SK-N-SH (cell line): Measurements from ENCODE around the gene CCDC107. TPM values are rescaled to one million over a fixed set of nuclear protein-coding genes. Genes with fewer than 3 reads are reported as not detected.

Experiments used
- CTCF ChIA-PET: fragments of 300-600, 350-600 bp; formaldehyde crosslinking; extraction: SDS; loops from one replicate; lab custom pipeline; 2021; lab: Yijun Ruan, JAX
- POLR2A ChIA-PET: fragments of 350-600 bp; sonication (Branson Sonifier 250); formaldehyde crosslinking; extraction: SDS; loops from one replicate; lab custom pipeline; 2020; ENCODE audit warnings: antibody characterized with exemption, inconsistent platforms; lab: Yijun Ruan, JAX
- DNase-seq: peaks from one replicate; pipeline ENCODE4 v3.0.0; 2012
- H2AFZ ChIP-seq: fragments of 200-600 bp; sonication (generic); 2 replicates; pipeline ENCODE4 v1.8.1; 2016; ENCODE audit warnings: antibody characterized with exemption, mild to moderate bottlenecking, low read depth
- H3F3A ChIP-seq: fragments of 200-600 bp; sonication (generic); replicated peaks from 2 replicates; pipeline ENCODE3; 2016; ENCODE audit warnings: antibody characterized with exemption, mild to moderate bottlenecking; ENCODE audit not compliant: insufficient read depth
- H3K27ac ChIP-seq, 2 experiments: fragments of 200-500 bp in 1 of 2; fragments of 200-600 bp in 1 of 2; sonication (Bioruptor generic) in 1 of 2; sonication (generic), shearing (Covaris generic) in 1 of 2; 2 replicates each; pipeline versions ENCODE4 v1.5.1 to v1.6.1; 2014 to 2016; ENCODE audit warnings: low read depth in 2 of 2, inconsistent platforms in 1 of 2, low read length in 1 of 2, mild to moderate bottlenecking in 1 of 2, mixed read lengths in 1 of 2
- H3K27me3 ChIP-seq: fragments of 200-600 bp; sonication (generic), shearing (Covaris generic); 2 replicates; pipeline ENCODE4 v1.6.1; 2016; ENCODE audit warnings: mixed run types; ENCODE audit not compliant: insufficient read depth
- H3K36me3 ChIP-seq, 2 experiments: fragments of 200-500 bp in 1 of 2; fragments of 200-600 bp in 1 of 2; sonication (Bioruptor generic) in 1 of 2; sonication (generic) in 1 of 2; replicated peaks in 1 of 2; 2 replicates each; pipeline versions ENCODE3 to v1.5.1; 2014 to 2016; ENCODE audit warnings: low read length in 1 of 2, mild to moderate bottlenecking in 1 of 2; ENCODE audit not compliant: insufficient read depth in 2 of 2, control insufficient read depth in 1 of 2
- H3K4me1 ChIP-seq, 2 experiments: fragments of 200-500 bp in 1 of 2; fragments of 200-600 bp in 1 of 2; sonication (Bioruptor generic) in 1 of 2; sonication (generic), shearing (Covaris generic) in 1 of 2; 2 replicates each; pipeline versions ENCODE4 v1.5.1 to v1.6.1; 2014 to 2016; ENCODE audit warnings: low read depth in 1 of 2, low read length in 1 of 2, mixed run types in 1 of 2; ENCODE audit not compliant: insufficient read depth in 2 of 2, control insufficient read depth in 1 of 2
- H3K4me2 ChIP-seq: fragments of 200-600 bp; sonication (generic), shearing (Covaris generic); 2 replicates; pipeline ENCODE4 v1.6.1; 2017; ENCODE audit warnings: mixed run types
- H3K4me3 ChIP-seq, 2 experiments: fragments of 200-500 bp in 1 of 2; fragments of 200-600 bp in 1 of 2; sonication (Bioruptor generic) in 1 of 2; sonication (generic), shearing (Covaris generic) in 1 of 2; 2 replicates each; pipeline versions ENCODE4 v1.5.1 to v1.8.1; 2014 to 2016; ENCODE audit warnings: low read depth in 2 of 2, inconsistent platforms in 1 of 2, low read length in 1 of 2, mild to moderate bottlenecking in 1 of 2, mixed read lengths in 1 of 2, moderate library complexity in 1 of 2
- H3K79me2 ChIP-seq: fragments of 200-600 bp; sonication (generic); 2 replicates; pipeline ENCODE4 v1.8.1; 2017; ENCODE audit warnings: mild to moderate bottlenecking; ENCODE audit not compliant: insufficient read depth
- H3K9ac ChIP-seq: fragments of 200-600 bp; sonication (generic); 2 replicates; pipeline ENCODE4 v1.6.1; 2017; ENCODE audit warnings: mixed run types
- H3K9me2 ChIP-seq: fragments of 200-600 bp; sonication (generic); 2 replicates; pipeline ENCODE4 v1.6.1; 2017; ENCODE audit warnings: mixed run types
- H3K9me3 ChIP-seq: fragments of 200-600 bp; sonication (generic); 2 replicates; pipeline ENCODE4 v1.6.1; 2017; ENCODE audit warnings: mixed run types, mild to moderate bottlenecking, moderate library complexity
- H4K20me1 ChIP-seq: fragments of 200-600 bp; sonication (generic); 2 replicates; pipeline ENCODE4 v1.6.1; 2017; ENCODE audit warnings: mild to moderate bottlenecking, mixed run types; ENCODE audit not compliant: insufficient read depth
- CHD2 ChIP-seq: fragments of 150-350 bp; IDR thresholded peaks from 2 replicates; pipeline ENCODE4 v1.6.1; 2018; ENCODE audit warnings: low read length; ENCODE audit not compliant: partially characterized antibody
- ELF1 ChIP-seq: IDR thresholded peaks from 2 replicates; pipeline ENCODE4 v1.4.0; 2012
- EP300 ChIP-seq, 2 experiments: IDR thresholded peaks; 2 replicates each; pipeline versions ENCODE4 v1.4.0 to v1.6.1; 2012; ENCODE audit warnings: borderline replicate concordance in 1 of 2, low read depth in 1 of 2, low read length in 1 of 2
- FOSL2 ChIP-seq: IDR thresholded peaks from 2 replicates; pipeline ENCODE4 v1.4.0; 2012; ENCODE audit warnings: low read depth, mild to moderate bottlenecking, moderate library complexity, borderline replicate concordance
- GABPA ChIP-seq: IDR thresholded peaks from 2 replicates; pipeline ENCODE4 v1.4.0; 2012; ENCODE audit warnings: low read depth, mild to moderate bottlenecking
- GATA2 ChIP-seq: sonication (generic); formaldehyde crosslinking; IDR thresholded peaks from 2 replicates; pipeline ENCODE4 v1.5.0; 2020; ENCODE audit warnings: mild to moderate bottlenecking, missing genetic modification reagents
- IRF3 ChIP-seq: fragments of 150-350 bp; IDR thresholded peaks from 2 replicates; pipeline ENCODE4 v1.6.1; 2016; ENCODE audit warnings: mild to moderate bottlenecking, low read depth, low read length
- MAX ChIP-seq: IDR thresholded peaks from 2 replicates; pipeline ENCODE4 v1.4.0; 2012; ENCODE audit warnings: low read depth
- POLR2AphosphoS5 ChIP-seq: IDR thresholded peaks from 2 replicates; pipeline ENCODE4 v1.6.1; 2012; ENCODE audit warnings: low read depth, low read length
- TAF1 ChIP-seq: IDR thresholded peaks from 2 replicates; pipeline ENCODE4 v1.6.1; 2012; ENCODE audit warnings: low read depth, mild to moderate bottlenecking, low read length, moderate library complexity, borderline replicate concordance
- TCF12 ChIP-seq: IDR thresholded peaks from 2 replicates; pipeline ENCODE4 v1.4.0; 2012
- USF1 ChIP-seq: IDR thresholded peaks from 2 replicates; pipeline ENCODE4 v1.4.0; 2012; ENCODE audit warnings: low read depth, borderline replicate concordance
- USF2 ChIP-seq: fragments of 150-350 bp; IDR thresholded peaks from 2 replicates; pipeline ENCODE4 v1.6.1; 2017; ENCODE audit warnings: antibody characterized with exemption, low read length, low read depth, borderline replicate concordance
- WGBS: methylation state at CpG from one replicate; pipeline ENCODE4 v1.1.6; 2017; ENCODE audit warnings: low lambda C conversion rate; 5-methylcytosine and 5-hydroxymethylcytosine counted together
- polyA plus RNA-seq, 3 experiments: library from polyadenylated mRNA; depleted of rRNA; stranded (reverse); fragments of >200 nt; gene quantifications; 2 replicates each; pipeline ENCODE4 v1.2.3, GENCODE V29; 2012
- TF ChIP-seq, protein P1 (sequence below): IDR thresholded peaks from 2 replicates; pipeline ENCODE4 v1.4.0; 2012; ENCODE audit warnings: low read depth, borderline replicate concordance
- TF ChIP-seq, protein P2 (sequence below): IDR thresholded peaks from 2 replicates; pipeline ENCODE4 v1.6.1; 2012; ENCODE audit warnings: mild to moderate bottlenecking, low read depth, low read length, moderate library complexity

CCDC107 gene
- polyA plus RNA-seq, 1 of the 3 experiments (the other 2 are of a cell fraction), result 22.0 TPM

DNA sequence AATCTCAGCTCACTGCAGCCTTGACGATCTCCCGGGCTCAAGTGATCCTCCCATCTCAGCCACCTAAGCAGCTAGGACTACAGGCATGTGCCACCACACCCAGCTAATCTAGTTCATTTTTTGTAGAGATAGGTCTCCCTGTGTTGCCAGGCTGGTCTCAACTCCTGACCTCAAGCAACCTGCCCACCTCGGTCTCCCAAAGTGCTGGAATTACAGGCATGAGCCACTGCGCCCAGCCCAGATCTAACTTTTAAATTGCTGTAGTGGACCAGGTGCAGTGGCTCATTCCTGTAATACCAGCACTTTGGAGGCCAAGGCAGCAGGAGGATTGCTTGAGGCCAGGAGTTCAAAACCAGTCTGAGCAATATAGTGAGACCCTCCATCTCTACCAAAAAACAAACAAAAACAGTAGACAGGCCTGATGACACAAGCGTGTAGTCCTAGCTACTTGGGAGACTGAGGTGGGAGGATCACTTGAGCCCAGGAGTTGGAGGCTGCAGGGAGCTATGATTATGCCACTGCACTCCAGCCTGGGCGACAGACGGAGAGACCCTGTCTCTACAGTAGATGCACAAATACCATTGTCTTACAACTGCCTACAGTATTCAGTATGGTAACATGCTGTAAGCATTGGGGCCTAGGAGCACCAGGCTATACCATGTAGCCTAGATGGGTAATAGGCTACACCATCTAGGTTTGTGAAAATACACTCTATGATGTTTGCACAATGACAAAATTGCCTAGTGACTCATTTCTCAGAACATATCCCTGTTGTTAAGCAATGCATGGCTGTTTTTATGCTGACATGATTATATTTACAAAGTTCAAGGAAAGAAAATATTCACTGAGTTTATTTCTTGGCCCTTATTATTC is 5.9 kb upstream of the CCDC107 start:
- POLR2A ChIA-PET, result no interaction called here
- H3K9me2 ChIP-seq, result no peaks in the 10 kb centered on the region
- no peaks in the 10 kb centered on the region for H4K20me1 ChIP-seq
- H2AFZ ChIP-seq, result no peak overlapping the region
- H3K27ac ChIP-seq, result no peak overlapping the region
- H3F3A ChIP-seq, result peaks cover 9% of the 10 kb centered on the region
- no peak overlapping the region for H3K4me3 ChIP-seq
- TF ChIP-seq, protein P1, sequence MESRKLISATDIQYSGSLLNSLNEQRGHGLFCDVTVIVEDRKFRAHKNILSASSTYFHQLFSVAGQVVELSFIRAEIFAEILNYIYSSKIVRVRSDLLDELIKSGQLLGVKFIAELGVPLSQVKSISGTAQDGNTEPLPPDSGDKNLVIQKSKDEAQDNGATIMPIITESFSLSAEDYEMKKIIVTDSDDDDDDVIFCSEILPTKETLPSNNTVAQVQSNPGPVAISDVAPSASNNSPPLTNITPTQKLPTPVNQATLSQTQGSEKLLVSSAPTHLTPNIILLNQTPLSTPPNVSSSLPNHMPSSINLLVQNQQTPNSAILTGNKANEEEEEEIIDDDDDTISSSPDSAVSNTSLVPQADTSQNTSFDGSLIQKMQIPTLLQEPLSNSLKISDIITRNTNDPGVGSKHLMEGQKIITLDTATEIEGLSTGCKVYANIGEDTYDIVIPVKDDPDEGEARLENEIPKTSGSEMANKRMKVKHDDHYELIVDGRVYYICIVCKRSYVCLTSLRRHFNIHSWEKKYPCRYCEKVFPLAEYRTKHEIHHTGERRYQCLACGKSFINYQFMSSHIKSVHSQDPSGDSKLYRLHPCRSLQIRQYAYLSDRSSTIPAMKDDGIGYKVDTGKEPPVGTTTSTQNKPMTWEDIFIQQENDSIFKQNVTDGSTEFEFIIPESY, result no peak
- TF ChIP-seq CHD2, result no peak
- no peak for TF ChIP-seq USF1
- TF ChIP-seq IRF3, result no peak
- TF ChIP-seq, all 33 proteins: peak for 0
- H3K9ac ChIP-seq, result no peak overlapping the region
- no peaks in the 10 kb centered on the region for H3K27me3 ChIP-seq
- no peak overlapping the region for H3K4me2 ChIP-seq
- CTCF ChIA-PET, result interaction anchor here (0.7 to 1.0 kb wide), 2 partner anchors 77 to 99 kb away, joined by 3 to 4 read pairs; no protein-coding TSS in a partner anchor
- H3K36me3 ChIP-seq, result no peaks in the 10 kb centered on the region
- DNase-seq, result no peak
- WGBS, result 87% methylated on average over 7 of the region's 7 CpGs
- peaks cover 0 to 7% of the 10 kb centered on the region in 2 experiments; a peak in 2 of 4 replicates for H3K4me1 ChIP-seq
- H3K9me3 ChIP-seq, result no peaks in the 10 kb centered on the region
- no peaks in the 10 kb centered on the region for H3K79me2 ChIP-seq

GRCh38 chr9:35652829-35653209 is 5.3 kb upstream of the CCDC107 start:
- 78% methylated on average over 8 of the region's 8 CpGs for WGBS

More at GRCh38 chr9:35652829-35653209, 5.3 kb upstream of the CCDC107 start:
- H3K79me2 ChIP-seq, result no peaks in the 10 kb centered on the region
- TF ChIP-seq GABPA, result no peak
- no peak for TF ChIP-seq TAF1
- no peak for TF ChIP-seq USF2
- no peak for TF ChIP-seq GATA2 (CRISPR knock-in tag)
- no peak for TF ChIP-seq IRF3
- TF ChIP-seq, protein P2, sequence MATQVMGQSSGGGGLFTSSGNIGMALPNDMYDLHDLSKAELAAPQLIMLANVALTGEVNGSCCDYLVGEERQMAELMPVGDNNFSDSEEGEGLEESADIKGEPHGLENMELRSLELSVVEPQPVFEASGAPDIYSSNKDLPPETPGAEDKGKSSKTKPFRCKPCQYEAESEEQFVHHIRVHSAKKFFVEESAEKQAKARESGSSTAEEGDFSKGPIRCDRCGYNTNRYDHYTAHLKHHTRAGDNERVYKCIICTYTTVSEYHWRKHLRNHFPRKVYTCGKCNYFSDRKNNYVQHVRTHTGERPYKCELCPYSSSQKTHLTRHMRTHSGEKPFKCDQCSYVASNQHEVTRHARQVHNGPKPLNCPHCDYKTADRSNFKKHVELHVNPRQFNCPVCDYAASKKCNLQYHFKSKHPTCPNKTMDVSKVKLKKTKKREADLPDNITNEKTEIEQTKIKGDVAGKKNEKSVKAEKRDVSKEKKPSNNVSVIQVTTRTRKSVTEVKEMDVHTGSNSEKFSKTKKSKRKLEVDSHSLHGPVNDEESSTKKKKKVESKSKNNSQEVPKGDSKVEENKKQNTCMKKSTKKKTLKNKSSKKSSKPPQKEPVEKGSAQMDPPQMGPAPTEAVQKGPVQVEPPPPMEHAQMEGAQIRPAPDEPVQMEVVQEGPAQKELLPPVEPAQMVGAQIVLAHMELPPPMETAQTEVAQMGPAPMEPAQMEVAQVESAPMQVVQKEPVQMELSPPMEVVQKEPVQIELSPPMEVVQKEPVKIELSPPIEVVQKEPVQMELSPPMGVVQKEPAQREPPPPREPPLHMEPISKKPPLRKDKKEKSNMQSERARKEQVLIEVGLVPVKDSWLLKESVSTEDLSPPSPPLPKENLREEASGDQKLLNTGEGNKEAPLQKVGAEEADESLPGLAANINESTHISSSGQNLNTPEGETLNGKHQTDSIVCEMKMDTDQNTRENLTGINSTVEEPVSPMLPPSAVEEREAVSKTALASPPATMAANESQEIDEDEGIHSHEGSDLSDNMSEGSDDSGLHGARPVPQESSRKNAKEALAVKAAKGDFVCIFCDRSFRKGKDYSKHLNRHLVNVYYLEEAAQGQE, result no peak
- TF ChIP-seq MAX, result no peak
- no peak for TF ChIP-seq EP300 (IDR thresholded peaks at IDR 0.05; ENCODE audit: borderline replicate concordance in 1 of 2, low read depth in 1 of 2, low read length in 1 of 2)
- TF ChIP-seq POLR2AphosphoS5, result no peak
- no peak for TF ChIP-seq FOSL2
- no peak for TF ChIP-seq ELF1
- TF ChIP-seq TCF12, result no peak
- no peaks in the 10 kb centered on the region for H3K9me2 ChIP-seq
- no peaks in the 10 kb centered on the region for H3K36me3 ChIP-seq
- no peak overlapping the region for H3K4me3 ChIP-seq
- no peaks in the 10 kb centered on the region for H3K27me3 ChIP-seq
- H3K4me1 ChIP-seq, result peaks cover 0 to 6% of the 10 kb centered on the region in 2 experiments; a peak in 2 of 4 replicates
- CTCF ChIA-PET, result no interaction called here
- POLR2A ChIA-PET, result no interaction called here
- no peak overlapping the region for H3K27ac ChIP-seq
- H3K9ac ChIP-seq, result no peak overlapping the region
- DNase-seq, result no peak
- H3K9me3 ChIP-seq, result no peaks in the 10 kb centered on the region
- no peaks in the 10 kb centered on the region for H4K20me1 ChIP-seq
- H3F3A ChIP-seq, result peaks cover 9% of the 10 kb centered on the region
- H2AFZ ChIP-seq, result no peak overlapping the region
- no peak overlapping the region for H3K4me2 ChIP-seq
